ENCODE data around the gene DKK2.

DKK2 gene

GRCh38 chr4:106907216-106907615 is 128.9 kb downstream of the DKK2 start:
- no peak for DNase-seq

GRCh38 chr4:106906728-106907127 is 129.4 kb downstream of the DKK2 start:
- DNase-seq, result no peak

GRCh38 chr4:106898621-106899230 is 137.4 kb downstream of the DKK2 start:
- DNase-seq, result peak; percentile 38

- DNase-seq, result no peak
Measured at GRCh38 chr4:106893903-106894302, 142.2 kb downstream of the DKK2 start.

GRCh38 chr4:106893395-106893881 is 142.7 kb downstream of the DKK2 start:
- DNase-seq, result no peak

- DNase-seq, result no peak
Measured at GRCh38 chr4:106892786-106893185, 143.3 kb downstream of the DKK2 start.

- no peak for DNase-seq
Measured at GRCh38 chr4:106875340-106875739, 160.8 kb downstream of the DKK2 start.
